HG02763 (cell line): Measurements from ENCODE around the gene BRF1.
A peak's percentile ranks its signal among the peaks of the same experiment; 100 is the strongest.

Source experiments
- ATAC-seq: cut with Tn5 transposase; IDR thresholded peaks from one replicate; pipeline ENCODE4 v1.9.1; 2021; ENCODE audit warnings: mild to moderate bottlenecking, moderate library complexity; ENCODE audit not compliant: unreplicated experiment

The BRF1 gene

GRCh38 chr14:105271224-105271890 is 29.4 kb downstream of the BRF1 start:
- ATAC-seq = no peak

- ATAC-seq = no peak
Measured at GRCh38 chr14:105269405-105269804, 31.4 kb downstream of the BRF1 start.

GRCh38 chr14:105268736-105269354 is 32.0 kb downstream of the BRF1 start:
- ATAC-seq = no peak

- ATAC-seq = no peak
Measured at GRCh38 chr14:105267820-105268548, 32.8 kb downstream of the BRF1 start.

GRCh38 chr14:105261781-105262180 is 39.0 kb downstream of the BRF1 start:
- ATAC-seq = no peak

- no peak for ATAC-seq
Measured at GRCh38 chr14:105260959-105261358, 39.8 kb downstream of the BRF1 start.

GRCh38 chr14:105258846-105259245 is 42.0 kb downstream of the BRF1 start:
- no peak for ATAC-seq

- ATAC-seq = no peak
Measured at GRCh38 chr14:105257464-105257863, 43.3 kb downstream of the BRF1 start.

GRCh38 chr14:105256292-105256960 is 44.4 kb downstream of the BRF1 start:
- ATAC-seq = no peak

- ATAC-seq = no peak
Measured at GRCh38 chr14:105255021-105255507, 45.7 kb downstream of the BRF1 start.

- ATAC-seq = no peak
Measured at GRCh38 chr14:105253329-105253682, 47.5 kb downstream of the BRF1 start.

GRCh38 chr14:105252552-105253328 is 48.1 kb downstream of the BRF1 start:
- ATAC-seq = no peak

GRCh38 chr14:105251920-105252319 is 48.9 kb downstream of the BRF1 start:
- no peak for ATAC-seq

- no peak for ATAC-seq
Measured at GRCh38 chr14:105250986-105251385, 49.8 kb downstream of the BRF1 start.

GRCh38 chr14:105250008-105250366 is 50.8 kb downstream of the BRF1 start:
- ATAC-seq = no peak

- ATAC-seq = no peak
Measured at GRCh38 chr14:105249182-105250007, 51.4 kb downstream of the BRF1 start.

- peak; percentile 81 for ATAC-seq
Measured at GRCh38 chr14:105248368-105249181, 52.2 kb downstream of the BRF1 start, which contains the start of gene BTBD6. BTBD6 (plus strand) TSS chr14:105248533; CDS start chr14:105248712, 179 bp downstream.

GRCh38 chr14:105247715-105248367 is 53.0 kb downstream of the BRF1 start:
- no peak for ATAC-seq
